Hematopoietic multipotent progenitor cell treated with erythropoietin and hydrocortisone succinate and interleukin-3 and kit ligand, for 17 days (in vitro differentiated cells): ENCODE measurements around the gene CBR1.
"Not testable (repeated sequence)": the region's sequence is repeated elsewhere in the genome, so short reads cannot be mapped to it uniquely, and the experiment has no call there.

Experiments
- DNase-seq: peaks from one replicate; pipeline ENCODE4 v3.0.0-alpha.2; 2015; ENCODE audit warnings: low spot score

The CBR1 gene

DNA sequence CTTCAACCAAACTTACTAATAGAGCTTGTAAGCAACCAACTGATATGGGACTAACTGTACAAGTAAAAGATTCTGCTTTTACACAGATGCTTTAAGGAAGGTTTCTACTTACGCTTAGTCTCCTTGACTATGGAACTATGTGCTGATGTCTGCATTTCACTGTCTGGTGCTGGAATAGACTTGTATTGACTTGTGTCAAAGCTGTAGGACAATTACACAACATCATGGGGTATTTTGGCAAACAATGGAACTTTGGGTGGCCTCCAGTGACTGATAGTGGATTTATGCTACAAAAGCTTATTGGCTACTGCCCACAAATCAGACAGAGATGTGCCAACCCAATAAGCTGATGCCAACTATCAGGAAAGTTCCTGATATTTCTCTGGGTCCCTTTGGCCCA, 10.6 kb downstream of the CBR1 start:
- DNase-seq, result no peak

DNA sequence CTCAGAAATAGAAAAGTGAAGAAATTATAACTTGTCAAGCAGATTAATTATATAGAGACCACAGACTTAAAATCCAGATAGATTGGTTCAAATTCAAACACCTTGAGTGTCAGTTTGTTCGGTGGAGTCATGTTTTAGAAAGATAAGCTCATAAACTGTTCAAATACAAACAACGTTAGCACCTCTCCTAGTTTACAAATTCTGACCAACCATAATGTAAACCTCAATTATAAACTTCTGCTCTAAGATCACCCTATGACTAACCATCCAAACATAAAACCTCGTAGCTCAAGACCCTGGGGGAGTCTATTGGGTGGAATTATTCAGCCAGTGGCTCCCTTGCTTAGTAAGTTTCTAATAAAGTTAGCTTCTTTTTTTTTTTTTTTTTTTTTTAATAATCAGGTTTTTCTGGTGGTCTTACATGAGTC, 12.4 kb downstream of the CBR1 start:
- no peak for DNase-seq

DNA sequence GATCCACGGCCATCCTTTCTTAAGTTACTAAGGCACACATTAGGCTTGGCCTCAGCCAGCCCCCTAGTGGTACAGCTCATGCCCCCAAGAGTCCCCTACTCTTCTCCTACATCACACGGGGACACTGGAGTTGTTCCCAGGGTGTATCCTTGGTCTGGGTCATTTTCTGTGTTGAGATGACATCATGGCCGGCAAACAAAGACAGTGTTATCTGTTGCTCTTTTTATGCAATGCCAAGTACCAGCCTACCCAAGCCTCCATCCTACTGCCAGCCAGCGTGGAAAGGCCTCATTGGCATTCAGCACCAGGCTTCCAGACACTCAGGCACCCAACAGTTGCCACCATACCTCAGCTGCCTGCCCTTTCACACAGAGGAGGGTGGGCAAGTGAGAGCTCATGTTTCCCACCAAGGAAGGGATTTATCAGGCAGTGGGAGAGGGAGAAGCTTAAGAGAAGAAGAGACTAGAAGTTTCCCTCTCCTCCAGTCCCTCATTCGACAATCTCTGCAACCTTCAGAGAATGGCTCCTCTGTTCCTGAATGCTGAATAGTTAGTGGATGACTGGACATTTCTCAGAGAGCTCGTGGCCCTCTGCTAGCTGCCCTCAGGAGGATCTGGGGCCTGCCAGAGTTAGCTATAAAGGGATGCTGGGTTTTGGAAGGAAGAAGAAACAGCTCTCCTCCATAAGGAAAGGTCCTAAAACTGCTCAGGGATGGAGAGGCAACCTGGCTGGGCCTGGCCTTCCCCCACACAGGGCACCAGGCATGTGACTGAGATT, 17.7 kb downstream of the CBR1 start:
- DNase-seq, result no peak

DNA sequence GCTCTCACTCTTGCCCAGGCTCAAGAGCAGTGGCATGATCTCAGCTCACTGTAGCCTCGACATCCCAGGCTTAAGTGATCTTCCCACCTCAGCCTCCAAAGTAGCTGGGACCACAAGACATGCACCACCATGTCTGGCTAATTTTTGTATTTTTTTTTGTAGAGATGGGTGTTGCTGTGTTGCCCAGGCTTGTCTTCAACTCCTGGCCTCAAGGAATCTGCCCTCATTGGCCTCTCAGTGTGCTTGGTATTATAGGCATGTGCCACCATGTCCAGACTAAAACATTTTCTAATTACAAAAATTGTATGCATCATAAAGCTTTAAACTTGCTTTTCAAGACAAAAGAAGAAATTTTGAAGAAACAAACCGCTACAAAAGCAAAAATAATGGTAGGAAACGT, 20.1 kb downstream of the CBR1 start:
- DNase-seq, result no peak

DNA sequence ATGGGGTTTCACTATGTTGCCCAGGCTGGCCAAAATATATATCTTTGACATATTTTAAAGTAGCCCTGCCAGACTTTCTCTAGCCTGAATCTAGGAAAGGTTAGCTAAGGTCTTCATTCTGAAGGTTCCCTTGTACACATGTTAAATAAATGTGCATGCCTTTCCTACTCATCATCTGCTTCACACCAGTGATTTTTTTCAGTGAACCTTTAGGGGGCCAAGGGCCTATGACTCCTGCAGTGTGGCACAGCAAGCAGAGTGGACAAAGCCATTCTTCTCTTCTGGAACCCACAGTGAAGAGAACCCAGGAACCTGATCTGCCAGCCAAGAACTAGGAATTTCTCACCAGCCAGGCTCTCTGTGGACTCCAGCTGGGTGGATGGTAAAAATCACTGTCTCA, 22.9 kb downstream of the CBR1 start:
- DNase-seq, result no peak

DNA sequence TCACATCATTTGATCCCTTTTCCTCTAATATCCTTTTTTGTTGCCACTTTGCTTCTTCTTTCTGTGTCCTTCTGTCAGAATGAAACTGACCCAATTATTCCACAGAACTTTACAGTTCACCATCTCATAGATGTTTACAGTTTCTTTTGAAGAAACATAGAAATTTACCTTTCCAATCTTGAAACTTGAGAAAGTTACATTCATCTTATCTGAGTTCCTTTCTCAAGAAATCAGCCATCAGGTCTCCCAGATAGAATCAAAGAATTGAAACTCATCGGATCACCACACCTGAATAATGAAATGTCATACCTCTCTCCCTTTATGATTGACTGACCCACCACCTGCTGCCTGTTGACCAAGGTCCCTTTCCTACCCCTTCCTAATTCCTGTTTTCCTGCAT, 23.7 kb downstream of the CBR1 start:
- DNase-seq, result no peak

DNA sequence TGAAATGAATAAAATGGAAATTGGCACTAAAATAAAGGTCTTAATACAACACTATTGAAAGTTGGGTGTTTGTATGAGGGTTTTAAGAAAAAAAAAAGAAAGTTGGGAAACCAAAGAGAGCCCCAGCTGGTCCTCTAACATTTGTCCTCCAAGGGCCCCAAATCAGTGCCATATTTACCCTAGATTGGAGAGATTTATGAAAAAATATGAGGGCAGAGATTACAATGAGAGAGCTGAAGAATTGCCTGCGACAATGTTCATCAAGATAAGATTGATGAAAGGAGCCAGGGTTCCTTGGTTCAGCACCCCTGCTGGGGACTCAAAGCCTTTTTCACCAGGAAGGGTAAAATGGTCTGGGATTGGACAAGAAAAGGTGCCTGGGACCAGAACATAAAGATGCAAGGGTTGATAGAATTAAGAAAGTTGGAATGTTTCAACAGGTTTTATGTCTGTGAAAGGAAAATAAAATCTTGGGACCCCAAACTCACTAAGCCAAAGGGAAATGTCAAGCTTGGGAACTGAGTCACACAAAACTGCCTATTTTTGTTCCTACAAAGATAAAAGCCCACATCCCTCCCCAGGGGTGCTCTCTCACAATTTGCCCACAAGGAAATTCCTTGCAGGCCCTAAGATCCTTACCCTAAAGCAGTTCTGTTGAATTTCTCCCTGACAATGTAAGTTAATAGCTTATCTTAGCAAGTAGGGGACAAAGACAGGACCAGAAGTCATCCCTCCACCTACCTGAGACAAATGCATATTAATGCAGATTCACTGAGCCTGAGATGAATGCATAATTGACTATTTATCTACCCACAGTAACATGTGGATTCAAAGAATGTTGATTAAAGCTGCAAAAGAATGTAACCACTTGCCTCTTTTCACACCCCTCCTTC, 26.8 kb downstream of the CBR1 start:
- no peak for DNase-seq

DNA sequence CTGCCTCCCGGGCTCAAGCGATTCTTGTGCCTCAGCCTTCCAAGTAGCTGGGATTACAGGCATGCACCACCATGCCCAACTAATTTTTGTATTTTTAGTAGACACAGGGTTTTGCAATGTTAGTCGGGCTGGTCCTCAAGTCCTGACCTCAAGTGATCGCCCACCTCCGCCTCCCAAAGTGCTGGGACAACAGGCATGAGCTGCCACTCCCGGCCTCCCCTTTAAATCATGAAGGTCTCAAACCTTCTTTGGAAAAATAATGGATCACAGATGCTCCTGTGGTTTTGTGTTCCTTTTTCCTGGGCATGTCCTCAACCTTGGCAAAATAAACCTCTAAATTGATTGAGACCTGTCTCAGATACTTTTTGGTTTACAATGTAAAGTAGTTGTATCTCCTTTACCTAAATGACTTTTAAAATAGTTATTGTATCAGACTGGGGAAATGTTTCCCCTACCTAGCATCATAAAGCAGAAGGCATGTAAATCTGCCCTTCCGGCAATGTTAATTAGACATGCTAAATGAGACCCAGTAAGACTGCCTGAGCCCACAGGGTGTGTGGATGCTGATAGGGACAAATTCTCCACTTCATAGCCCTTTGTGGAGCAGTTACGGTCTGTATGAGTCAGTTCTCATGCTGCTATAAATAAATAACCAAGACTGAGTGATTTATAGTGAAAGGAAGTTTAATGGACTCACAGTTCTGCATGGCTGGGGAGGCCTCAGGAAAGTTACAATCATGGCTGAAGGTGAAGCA, 27.8 kb downstream of the CBR1 start:
- no peak for DNase-seq

DNA sequence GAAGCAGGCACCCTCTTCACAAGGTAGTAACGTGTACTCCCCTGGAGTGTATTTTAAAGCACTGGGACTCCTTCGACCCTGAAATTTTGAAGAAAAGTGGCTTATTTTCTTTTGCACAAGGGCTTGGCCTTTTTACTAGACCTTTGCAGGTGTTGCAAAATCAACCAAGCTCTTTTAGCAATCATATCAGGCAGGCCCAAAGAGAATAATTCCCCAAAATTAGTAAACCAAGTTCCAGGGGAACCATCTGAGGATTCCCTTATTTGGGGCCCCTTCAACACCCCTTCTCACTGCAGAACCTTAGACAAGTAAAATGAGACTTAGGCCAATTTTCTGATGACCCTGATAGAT, 28.3 kb downstream of the CBR1 start:
- DNase-seq, result no peak

DNA sequence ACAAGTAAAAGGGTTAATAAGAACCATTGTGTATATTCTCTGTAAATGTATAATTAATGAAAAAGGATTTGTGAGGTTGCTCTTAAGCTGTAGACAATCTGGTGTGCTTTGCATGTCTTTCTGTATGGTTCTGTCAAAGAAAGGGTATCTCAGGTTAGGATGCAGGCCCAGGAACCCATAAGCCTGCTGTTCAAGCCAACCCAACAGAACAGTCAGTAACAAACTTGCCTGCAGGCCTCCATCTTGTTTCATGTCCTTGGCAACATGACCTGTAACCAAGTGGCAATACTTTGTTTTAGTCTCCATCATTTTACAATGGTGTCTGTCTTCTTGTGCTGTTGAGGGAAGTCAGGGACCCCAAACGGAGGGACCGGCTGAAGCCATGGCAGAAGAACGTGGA, 29.2 kb downstream of the CBR1 start:
- no peak for DNase-seq

DNA sequence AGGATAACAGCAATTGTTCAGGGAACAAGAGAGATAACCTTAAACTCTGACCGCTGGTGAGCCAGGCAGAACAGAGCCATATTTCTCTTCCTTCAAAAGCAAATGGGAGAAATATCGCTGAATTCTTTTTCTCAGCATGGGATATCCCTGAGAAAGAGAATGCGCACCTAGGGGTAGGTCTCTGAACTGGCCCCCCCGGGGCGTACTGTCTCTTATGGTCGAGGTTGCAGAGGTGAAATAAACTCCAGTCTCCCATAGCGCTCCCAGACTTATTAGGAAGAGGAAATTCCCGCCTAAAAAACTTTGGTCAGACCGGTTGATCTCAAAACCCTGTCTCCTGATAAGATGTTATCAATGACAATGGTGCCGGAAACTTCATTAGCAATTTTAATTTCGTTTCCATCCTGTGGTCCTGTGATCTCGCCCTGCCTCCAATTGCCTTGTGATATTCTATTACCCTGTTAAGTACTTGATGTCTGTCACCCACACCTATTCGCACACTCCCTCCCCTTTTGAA, 29.9 kb downstream of the CBR1 start:
- not testable (repeated sequence) for DNase-seq

DNA sequence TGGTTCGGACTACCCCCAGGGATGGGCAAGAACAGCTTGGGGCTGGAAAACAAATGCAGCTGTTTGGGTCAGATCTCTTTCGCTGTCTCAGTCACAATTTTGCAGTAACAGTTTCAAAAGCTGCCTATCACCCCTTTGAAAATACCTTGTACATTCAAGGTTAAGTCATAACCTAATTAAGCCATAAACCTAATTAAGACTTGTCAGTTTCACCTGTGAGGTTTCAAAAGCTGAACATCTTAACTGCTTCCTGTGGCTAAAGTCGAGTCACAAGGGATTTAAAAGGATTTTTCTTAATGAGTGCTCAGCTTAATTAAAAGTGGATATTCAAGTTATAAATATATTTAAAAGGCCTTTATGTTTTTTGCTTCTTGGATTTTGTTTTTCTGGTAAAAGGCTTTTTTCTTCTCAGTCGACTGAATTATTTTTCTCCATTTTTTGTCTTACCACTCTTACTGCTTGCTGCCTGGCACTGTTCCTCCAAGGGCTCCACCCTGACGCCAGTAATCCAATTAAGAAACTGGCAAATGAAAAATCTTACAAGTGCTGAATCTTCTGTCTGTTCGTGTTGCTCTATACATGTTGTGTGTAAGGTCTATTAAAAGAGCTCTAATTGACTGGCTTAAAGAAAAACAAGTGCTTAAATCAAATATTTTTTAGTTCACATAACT, 31.3 kb downstream of the CBR1 start:
- DNase-seq, result no peak

DNA sequence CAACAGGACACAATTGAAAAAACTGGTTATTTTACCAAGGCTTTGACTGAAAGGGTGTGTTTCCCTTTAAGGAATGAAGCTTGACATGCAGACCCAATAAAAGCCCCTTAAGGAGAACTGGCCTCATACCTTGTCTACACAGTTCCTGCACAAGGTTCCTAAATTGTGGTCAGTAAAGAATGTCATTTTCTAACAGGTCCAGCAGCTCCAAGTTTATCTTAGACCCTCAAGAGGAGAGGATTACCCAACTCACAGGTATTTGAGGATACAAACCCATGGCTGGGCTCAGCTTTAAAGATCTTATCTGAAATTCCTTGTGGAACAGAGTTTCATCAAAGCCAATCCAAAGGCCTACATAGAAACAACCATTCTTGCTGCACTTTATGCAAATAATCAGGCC, 33.6 kb downstream of the CBR1 start:
- no peak for DNase-seq

DNA sequence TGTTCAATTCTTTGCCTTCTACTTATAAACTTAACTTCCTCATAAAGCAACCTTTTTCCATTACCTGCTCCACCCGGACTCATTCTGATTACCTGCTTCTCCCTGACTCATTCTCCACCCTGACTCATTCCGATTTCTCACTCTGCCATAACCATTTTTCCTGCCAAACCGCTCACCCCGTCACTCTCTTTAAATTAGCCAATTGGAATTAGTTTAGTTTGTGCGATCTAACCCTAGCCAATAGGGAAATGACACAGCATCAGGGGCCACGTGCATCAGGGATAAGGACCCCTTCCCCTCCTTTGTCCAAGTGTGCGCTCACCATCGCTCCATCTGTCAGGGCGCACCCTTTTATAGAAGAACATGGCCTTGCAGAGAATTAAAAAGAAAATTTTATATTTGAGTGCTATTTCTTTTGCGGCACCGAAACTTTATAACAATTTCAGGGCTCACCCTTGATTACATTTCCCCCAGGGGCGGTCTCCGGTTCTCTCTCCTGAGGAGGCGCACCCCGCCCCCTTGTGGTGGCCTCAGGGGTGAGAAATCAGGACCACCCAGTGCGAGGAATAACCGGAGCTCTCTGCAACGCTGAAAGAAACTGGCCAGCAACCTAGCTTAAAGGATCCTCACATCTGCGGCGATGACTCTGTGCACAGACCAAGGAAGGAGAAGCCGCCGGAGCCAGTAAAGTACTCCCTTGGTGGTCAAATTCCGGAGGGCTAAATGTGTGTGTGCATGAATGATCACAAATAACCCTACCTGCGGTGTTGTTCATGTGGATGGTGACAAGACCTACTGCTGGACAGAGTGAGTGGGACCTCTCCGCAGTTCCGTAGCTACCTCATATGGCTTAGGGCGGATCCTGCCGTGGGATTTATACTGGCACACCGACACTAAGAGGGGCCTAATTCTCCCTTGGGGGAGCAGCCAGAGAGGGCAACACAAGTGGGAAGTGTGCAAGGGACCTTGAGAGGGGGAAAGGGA, 34.8 kb downstream of the CBR1 start:
- peak; percentile 15 for DNase-seq

DNA sequence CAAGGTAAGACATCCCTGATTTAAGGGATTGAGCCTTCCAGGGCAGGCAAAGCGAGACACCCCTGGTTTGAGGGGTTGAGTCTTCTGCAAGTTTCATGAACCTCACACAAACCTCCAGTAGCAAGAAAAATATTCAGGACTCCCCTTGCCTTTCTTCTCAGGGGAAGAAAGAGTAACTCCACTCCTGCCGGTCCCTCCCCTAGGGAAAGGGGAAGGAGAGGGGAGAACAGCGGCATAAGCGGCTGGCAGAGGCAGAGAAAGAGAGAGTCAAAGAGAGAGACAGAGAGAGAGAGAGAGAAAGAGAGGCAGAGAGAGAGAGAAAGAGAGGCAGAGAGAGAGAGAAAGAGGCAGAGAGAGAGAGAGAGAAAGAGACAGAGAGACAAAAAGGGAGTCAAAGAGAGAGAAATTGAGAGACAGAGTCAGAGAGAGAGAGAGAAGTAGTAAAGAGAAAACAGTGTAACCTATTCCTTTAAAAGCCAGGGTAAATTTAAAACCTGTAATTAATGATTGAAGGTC, 35.6 kb downstream of the CBR1 start:
- DNase-seq, result no peak

DNA sequence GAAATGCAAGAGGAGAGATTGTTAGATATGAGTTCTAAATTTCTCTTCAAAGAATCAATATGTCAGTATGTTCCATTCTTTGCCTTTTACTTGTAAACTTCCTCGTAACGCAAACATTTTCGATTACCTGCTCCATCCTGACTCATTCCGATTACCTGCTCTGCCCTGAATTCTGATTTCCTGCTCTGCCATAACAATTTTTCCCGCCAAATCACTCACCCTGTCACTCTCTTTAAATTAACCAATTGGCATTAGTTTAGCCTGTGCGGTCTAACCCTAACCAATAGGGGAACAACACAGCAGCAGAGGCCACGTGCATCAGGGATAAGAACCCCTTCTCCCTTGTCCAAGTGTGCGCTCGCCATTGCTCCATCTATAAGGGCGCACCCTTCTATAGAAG, 40.0 kb downstream of the CBR1 start:
- no peak for DNase-seq

DNA sequence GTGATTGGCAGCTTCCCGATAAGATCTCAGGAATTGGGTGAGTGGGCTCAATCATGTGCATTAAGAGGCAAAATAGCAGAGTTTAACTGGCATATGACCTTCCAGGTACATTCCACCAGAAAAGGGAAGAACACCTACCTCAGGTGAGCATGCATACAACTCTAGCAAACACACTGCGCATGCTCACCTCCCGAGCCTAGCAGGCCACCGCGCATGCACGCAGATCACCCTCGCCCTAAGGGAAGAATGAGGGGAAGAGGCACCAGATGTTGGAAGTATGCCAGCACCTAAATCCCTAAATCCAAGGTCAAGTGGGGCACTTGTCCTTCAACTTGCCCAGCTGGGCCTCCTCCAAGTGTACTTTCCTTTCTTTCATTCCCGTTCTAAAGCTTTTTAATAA, 41.4 kb downstream of the CBR1 start:
- DNase-seq, result no peak

DNA sequence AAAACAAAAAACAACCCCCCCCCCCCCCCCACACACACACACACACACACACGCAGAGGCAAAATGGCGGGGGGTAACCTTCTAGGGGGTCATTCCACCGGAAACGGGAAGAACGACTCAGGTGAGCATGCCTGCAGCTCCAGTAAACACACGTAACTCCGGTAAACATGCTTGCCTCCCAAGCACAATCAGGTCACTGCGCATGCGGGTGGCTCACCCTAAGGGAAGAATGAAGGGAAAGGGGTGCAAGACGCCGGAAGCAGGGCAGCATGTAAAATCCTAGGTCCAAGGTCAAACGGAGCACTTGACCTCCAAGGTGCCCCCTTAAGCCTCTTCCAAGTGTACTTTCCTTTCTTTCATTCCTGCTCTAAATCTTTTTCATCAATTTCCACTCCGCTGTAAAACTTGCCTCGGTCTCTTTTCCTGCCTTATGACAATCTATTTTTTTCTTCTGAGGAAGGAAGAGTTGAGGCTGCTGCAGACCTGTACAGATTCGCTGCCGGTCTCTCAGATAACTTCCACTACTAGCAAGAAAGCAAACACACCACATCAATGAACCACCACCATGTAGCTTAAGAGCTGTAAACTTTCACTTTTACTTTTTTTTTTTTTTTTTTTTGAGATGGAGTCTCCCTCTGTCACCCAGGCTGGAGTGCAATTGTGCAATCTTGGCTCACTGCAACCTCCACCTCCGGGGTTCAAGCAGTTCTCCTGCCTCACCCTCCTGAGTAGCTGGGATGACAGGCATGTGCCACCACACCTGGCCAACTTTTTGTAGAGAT, 44.0 kb downstream of the CBR1 start:
- no peak for DNase-seq

DNA sequence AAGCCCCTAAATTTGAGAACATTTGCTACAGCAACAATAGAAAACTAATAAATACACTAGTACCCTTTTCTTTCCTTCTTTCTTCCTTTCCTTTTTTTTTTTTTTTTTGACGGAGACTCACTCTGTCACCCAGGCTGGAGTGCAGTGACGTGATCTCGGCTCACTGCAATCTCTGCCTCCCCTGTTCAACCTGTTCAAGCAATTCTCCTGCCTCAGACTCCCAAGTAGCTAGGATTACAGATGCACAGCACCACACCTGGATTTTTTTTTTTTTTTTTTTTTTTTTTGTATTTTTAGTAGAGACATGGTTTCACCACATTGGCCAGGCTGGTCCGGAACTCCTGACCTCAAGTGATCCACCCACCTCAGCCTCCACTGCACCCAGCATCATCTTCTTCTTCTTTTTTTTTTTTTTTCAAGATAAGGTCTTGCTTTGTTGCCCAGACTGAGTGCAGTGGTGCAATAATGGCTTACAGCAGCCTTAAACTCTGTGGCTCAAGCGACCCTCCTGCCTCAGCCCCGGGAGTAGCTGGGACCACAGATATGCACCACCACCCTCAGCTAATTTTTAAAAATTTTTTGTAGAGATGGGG, 45.4 kb downstream of the CBR1 start:
- DNase-seq, result no peak
